PC-3 (cell line): ENCODE data around the gene SPATS2. TPM values are rescaled to one million over a fixed set of nuclear protein-coding genes. Genes with fewer than 3 reads are reported as not detected.

Experiments
- ATAC-seq: fragments of 200-7000 bp; cut with Tn5 transposase; 2 replicates; pipeline ENCODE4 v1.9.1; 2020; ENCODE audit warnings: mild to moderate bottlenecking, moderate library complexity
- BruUV-seq: library from RNA; stranded (reverse); fragments of 400-500 nt; replicated peaks from 2 replicates; lab custom pipeline; 2021; lab: Mats Ljungman, UMichigan
- CTCF ChIA-PET: fragments of 300-600 bp; sonication (Branson Sonifier 250); formaldehyde crosslinking; loops from one replicate; lab custom pipeline; 2022; ENCODE audit warnings: antibody characterized with exemption; lab: Charles Lee
- POLR2A ChIA-PET: fragments of 300-600 bp; sonication (Branson Sonifier 250); formaldehyde crosslinking; loops from one replicate; lab custom pipeline; 2022; ENCODE audit warnings: antibody characterized with exemption; ENCODE audit not compliant: unreplicated experiment; lab: Charles Lee
- DNase-seq: peaks from one replicate; pipeline ENCODE4 v3.0.0-alpha.2; 2015
- H2AFZ ChIP-seq: fragments of 300-600 bp; sonication (generic); 2 replicates; pipeline ENCODE4 v1.6.0; 2016; ENCODE audit warnings: antibody characterized with exemption, low read length
- H3F3A ChIP-seq: fragments of 300-600 bp; sonication (generic); one replicate; pipeline ENCODE4 v1.6.0; 2017; ENCODE audit warnings: antibody characterized with exemption, low read length, control low read depth, mild to moderate bottlenecking; ENCODE audit not compliant: unreplicated experiment
- H3K27ac ChIP-seq: fragments of 300-600 bp; sonication (generic); 2 replicates; pipeline ENCODE4 v1.5.1; 2016; ENCODE audit warnings: mild to moderate bottlenecking, low read length
- H3K27me3 ChIP-seq: fragments of 300-600 bp; sonication (generic); 2 replicates; pipeline ENCODE4 v1.6.1; 2016; ENCODE audit warnings: low read length, mixed read lengths
- H3K36me3 ChIP-seq: fragments of 300-600 bp; sonication (generic); 2 replicates; pipeline ENCODE4 v1.6.1; 2016; ENCODE audit warnings: low read depth, mixed run types, low read length, mixed read lengths
- H3K4me1 ChIP-seq: fragments of 300-600 bp; sonication (generic); 2 replicates; pipeline ENCODE4 v1.5.1; 2016; ENCODE audit warnings: low read length; ENCODE audit not compliant: insufficient read depth
- H3K4me2 ChIP-seq: fragments of 300-600 bp; sonication (generic); 2 replicates; pipeline ENCODE4 v1.6.0; 2016; ENCODE audit warnings: low read length
- H3K4me3 ChIP-seq: fragments of 300-600 bp; sonication (generic); 2 replicates; pipeline ENCODE4 v1.5.1; 2016; ENCODE audit warnings: mild to moderate bottlenecking, low read length, mixed read lengths
- H3K79me2 ChIP-seq: fragments of 300-600 bp; sonication (generic); 2 replicates; pipeline ENCODE4 v1.6.1; 2017; ENCODE audit warnings: low read length, mixed read lengths
- H3K9ac ChIP-seq: fragments of 300-600 bp; sonication (generic); 2 replicates; pipeline ENCODE4 v1.6.0; 2016; ENCODE audit warnings: mild to moderate bottlenecking, low read length
- H3K9me2 ChIP-seq: fragments of 300-600 bp; sonication (generic); replicated peaks from 2 replicates; pipeline ENCODE4 v1.6.1; 2016; ENCODE audit warnings: mixed run types, low read length, mixed read lengths
- H3K9me3 ChIP-seq: fragments of 300-600 bp; sonication (generic); 2 replicates; pipeline ENCODE4 v1.6.1; 2016; ENCODE audit warnings: low read length, mixed read lengths
- H4K20me1 ChIP-seq: fragments of 300-600 bp; sonication (generic); 2 replicates; pipeline ENCODE4 v1.6.1; 2016; ENCODE audit warnings: low read length, mixed read lengths
- EZH2 ChIP-seq: fragments of 300-600 bp; sonication (generic); IDR thresholded peaks from one replicate; pipeline ENCODE4 v1.6.1; 2017; ENCODE audit warnings: antibody characterized with exemption, mild to moderate bottlenecking, low read length; ENCODE audit not compliant: unreplicated experiment
- EZH2phosphoT487 ChIP-seq: fragments of 300-600 bp; sonication (generic); IDR thresholded peaks from 2 replicates; pipeline ENCODE4 v1.6.1; 2018; ENCODE audit warnings: mild to moderate bottlenecking, antibody characterized with exemption, low read length, borderline replicate concordance
- intact Hi-C: fragments of 100-400 bp; cut with micrococcal nuclease; formaldehyde crosslinking; loops from 2 replicates; pipeline ENCODE4 v1.9.0; 2023
- total RNA-seq: library from RNA; depleted of rRNA; stranded (reverse); fragments of >200 nt; gene quantifications from 2 replicates; pipeline ENCODE4 v1.2.3, GENCODE V29; 2014
- TF ChIP-seq, protein P1 (sequence below): fragments of 300-600 bp; sonication (generic); conservative IDR thresholded peaks from 2 replicates; pipeline ENCODE4 v1.5.1; 2017; ENCODE audit warnings: antibody characterized with exemption, low read depth, mild to moderate bottlenecking, low read length

SPATS2 gene
- total RNA-seq, 1 experiment from 2014 or later: 27.0 TPM

DNA sequence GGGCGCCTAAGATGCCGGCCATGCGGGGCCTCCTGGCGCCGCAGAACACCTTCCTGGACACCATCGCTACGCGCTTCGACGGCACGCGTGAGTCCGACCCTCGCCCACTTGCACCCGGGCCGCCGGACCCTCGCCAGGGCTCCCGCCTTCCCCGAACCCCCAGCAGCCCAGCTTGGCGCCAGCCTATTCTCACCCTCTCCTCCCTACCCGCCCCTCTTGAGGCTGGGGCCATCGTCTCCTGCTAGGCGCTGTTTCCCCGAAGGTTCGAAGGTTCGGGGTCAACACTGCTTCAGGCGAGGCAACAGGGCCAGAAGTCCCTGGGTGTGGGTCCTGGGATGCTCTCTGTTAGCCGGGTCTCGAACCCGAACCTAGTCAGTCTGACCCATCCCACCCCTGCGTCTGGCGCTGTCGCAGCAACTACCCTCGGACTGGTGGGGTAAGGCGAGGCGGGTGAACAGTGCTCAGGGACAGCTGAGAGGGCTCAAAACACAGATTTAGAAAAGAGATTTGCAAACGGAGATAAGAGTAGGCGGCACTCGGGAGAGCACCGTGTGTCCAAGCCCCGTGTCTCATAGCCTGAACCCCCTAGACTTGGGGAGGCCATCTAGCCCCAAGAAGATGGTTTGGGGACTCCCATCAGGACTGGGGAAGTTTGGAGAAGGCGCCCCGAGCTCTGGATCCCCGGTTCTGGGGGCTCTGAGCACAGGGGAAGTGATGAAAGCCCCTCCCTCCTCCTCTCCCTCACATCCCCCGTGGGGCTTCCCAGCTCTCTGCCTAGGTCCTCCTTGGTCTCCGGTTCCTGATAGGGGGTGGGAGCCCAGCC, 172.4 kb downstream of the SPATS2 start:
- Histone ChIP-seq H3K4me1 (peaks cover 30% of the 10 kb centered on the region), H3K9me2 (no peaks in the 10 kb centered on the region), H3K9me3 (no peaks in the 10 kb centered on the region), H2AFZ (no peak overlapping the region), H4K20me1 (no peaks in the 10 kb centered on the region), H3K36me3 (no peaks in the 10 kb centered on the region), H3K27ac (no peak overlapping the region), H3K4me2 (no peak overlapping the region), H3K27me3 (peaks cover 11% of the 10 kb centered on the region; the same call in 1 of the 2 replicates), H3F3A (peaks cover 4% of the 10 kb centered on the region), H3K79me2 (no peaks in the 10 kb centered on the region), H3K9ac (no peak overlapping the region), H3K4me3 (no peak overlapping the region)
- intact Hi-C loops: no loop called here
- POLR2A ChIA-PET: no interaction called here
- DNase-seq (no peak), ATAC-seq (no peak)
- CTCF ChIA-PET: no interaction called here
- TF ChIP-seq EZH2: no peak
- no peak for TF ChIP-seq EZH2phosphoT487
- TF ChIP-seq, protein P1, sequence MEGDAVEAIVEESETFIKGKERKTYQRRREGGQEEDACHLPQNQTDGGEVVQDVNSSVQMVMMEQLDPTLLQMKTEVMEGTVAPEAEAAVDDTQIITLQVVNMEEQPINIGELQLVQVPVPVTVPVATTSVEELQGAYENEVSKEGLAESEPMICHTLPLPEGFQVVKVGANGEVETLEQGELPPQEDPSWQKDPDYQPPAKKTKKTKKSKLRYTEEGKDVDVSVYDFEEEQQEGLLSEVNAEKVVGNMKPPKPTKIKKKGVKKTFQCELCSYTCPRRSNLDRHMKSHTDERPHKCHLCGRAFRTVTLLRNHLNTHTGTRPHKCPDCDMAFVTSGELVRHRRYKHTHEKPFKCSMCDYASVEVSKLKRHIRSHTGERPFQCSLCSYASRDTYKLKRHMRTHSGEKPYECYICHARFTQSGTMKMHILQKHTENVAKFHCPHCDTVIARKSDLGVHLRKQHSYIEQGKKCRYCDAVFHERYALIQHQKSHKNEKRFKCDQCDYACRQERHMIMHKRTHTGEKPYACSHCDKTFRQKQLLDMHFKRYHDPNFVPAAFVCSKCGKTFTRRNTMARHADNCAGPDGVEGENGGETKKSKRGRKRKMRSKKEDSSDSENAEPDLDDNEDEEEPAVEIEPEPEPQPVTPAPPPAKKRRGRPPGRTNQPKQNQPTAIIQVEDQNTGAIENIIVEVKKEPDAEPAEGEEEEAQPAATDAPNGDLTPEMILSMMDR: no peak
- no TSS peak for BruUV-seq

GRCh38 chr12:49540229-49541139, 173.2 kb downstream of the SPATS2 start:
- ChIA-PET CTCF (no interaction called here), POLR2A (no interaction called here)
- BruUV-seq: no TSS peak
- no peak overlapping the region for H2AFZ ChIP-seq
- no peak overlapping the region for H3K4me3 ChIP-seq
- ATAC-seq: peak; percentile 23
- intact Hi-C loops: no loop called here
- no peak overlapping the region for H3K27ac ChIP-seq
- peaks cover 30% of the 10 kb centered on the region for H3K4me1 ChIP-seq
- H3F3A ChIP-seq: peaks cover 4% of the 10 kb centered on the region
- no peaks in the 10 kb centered on the region for H3K36me3 ChIP-seq
- H3K9me3 ChIP-seq: no peaks in the 10 kb centered on the region
- peak; percentile 65 for DNase-seq
- H4K20me1 ChIP-seq: no peaks in the 10 kb centered on the region
- H3K9me2 ChIP-seq: no peaks in the 10 kb centered on the region
- no peaks in the 10 kb centered on the region for H3K79me2 ChIP-seq
- no peak overlapping the region for H3K4me2 ChIP-seq
- peaks cover 11% of the 10 kb centered on the region; the same call in 1 of the 2 replicates for H3K27me3 ChIP-seq
- no peak overlapping the region for H3K9ac ChIP-seq
- TF ChIP-seq, protein P1: no peak
- TF ChIP-seq EZH2: no peak
